SK-N-SH (cell line): ENCODE measurements around the gene CTSL. TPM values are rescaled to one million over a fixed set of nuclear protein-coding genes. Genes with fewer than 3 reads are reported as not detected.

Experiments
- CTCF ChIA-PET: fragments of 300-600, 350-600 bp; formaldehyde crosslinking; extraction: SDS; loops from one replicate; lab custom pipeline; 2021; lab: Yijun Ruan, JAX
- POLR2A ChIA-PET: fragments of 350-600 bp; sonication (Branson Sonifier 250); formaldehyde crosslinking; extraction: SDS; loops from one replicate; lab custom pipeline; 2020; ENCODE audit warnings: antibody characterized with exemption, inconsistent platforms; lab: Yijun Ruan, JAX
- DNase-seq: peaks from one replicate; pipeline ENCODE4 v3.0.0; 2012
- H2AFZ ChIP-seq: fragments of 200-600 bp; sonication (generic); 2 replicates; pipeline ENCODE4 v1.8.1; 2016; ENCODE audit warnings: antibody characterized with exemption, mild to moderate bottlenecking, low read depth
- H3F3A ChIP-seq: fragments of 200-600 bp; sonication (generic); replicated peaks from 2 replicates; pipeline ENCODE3; 2016; ENCODE audit warnings: antibody characterized with exemption, mild to moderate bottlenecking; ENCODE audit not compliant: insufficient read depth
- H3K27ac ChIP-seq, 2 experiments: fragments of 200-500 bp in 1 of 2; fragments of 200-600 bp in 1 of 2; sonication (Bioruptor generic) in 1 of 2; sonication (generic), shearing (Covaris generic) in 1 of 2; 2 replicates each; pipeline versions ENCODE4 v1.5.1 to v1.6.1; 2014 to 2016; ENCODE audit warnings: low read depth in 2 of 2, inconsistent platforms in 1 of 2, low read length in 1 of 2, mild to moderate bottlenecking in 1 of 2, mixed read lengths in 1 of 2
- H3K27me3 ChIP-seq: fragments of 200-600 bp; sonication (generic), shearing (Covaris generic); 2 replicates; pipeline ENCODE4 v1.6.1; 2016; ENCODE audit warnings: mixed run types; ENCODE audit not compliant: insufficient read depth
- H3K36me3 ChIP-seq, 2 experiments: fragments of 200-500 bp in 1 of 2; fragments of 200-600 bp in 1 of 2; sonication (Bioruptor generic) in 1 of 2; sonication (generic) in 1 of 2; replicated peaks in 1 of 2; 2 replicates each; pipeline versions ENCODE3 to v1.5.1; 2014 to 2016; ENCODE audit warnings: low read length in 1 of 2, mild to moderate bottlenecking in 1 of 2; ENCODE audit not compliant: insufficient read depth in 2 of 2, control insufficient read depth in 1 of 2
- H3K4me1 ChIP-seq, 2 experiments: fragments of 200-500 bp in 1 of 2; fragments of 200-600 bp in 1 of 2; sonication (Bioruptor generic) in 1 of 2; sonication (generic), shearing (Covaris generic) in 1 of 2; 2 replicates each; pipeline versions ENCODE4 v1.5.1 to v1.6.1; 2014 to 2016; ENCODE audit warnings: low read depth in 1 of 2, low read length in 1 of 2, mixed run types in 1 of 2; ENCODE audit not compliant: insufficient read depth in 2 of 2, control insufficient read depth in 1 of 2
- H3K4me2 ChIP-seq: fragments of 200-600 bp; sonication (generic), shearing (Covaris generic); 2 replicates; pipeline ENCODE4 v1.6.1; 2017; ENCODE audit warnings: mixed run types
- H3K4me3 ChIP-seq, 2 experiments: fragments of 200-500 bp in 1 of 2; fragments of 200-600 bp in 1 of 2; sonication (Bioruptor generic) in 1 of 2; sonication (generic), shearing (Covaris generic) in 1 of 2; 2 replicates each; pipeline versions ENCODE4 v1.5.1 to v1.8.1; 2014 to 2016; ENCODE audit warnings: low read depth in 2 of 2, inconsistent platforms in 1 of 2, low read length in 1 of 2, mild to moderate bottlenecking in 1 of 2, mixed read lengths in 1 of 2, moderate library complexity in 1 of 2
- H3K79me2 ChIP-seq: fragments of 200-600 bp; sonication (generic); 2 replicates; pipeline ENCODE4 v1.8.1; 2017; ENCODE audit warnings: mild to moderate bottlenecking; ENCODE audit not compliant: insufficient read depth
- H3K9ac ChIP-seq: fragments of 200-600 bp; sonication (generic); 2 replicates; pipeline ENCODE4 v1.6.1; 2017; ENCODE audit warnings: mixed run types
- H3K9me2 ChIP-seq: fragments of 200-600 bp; sonication (generic); 2 replicates; pipeline ENCODE4 v1.6.1; 2017; ENCODE audit warnings: mixed run types
- H3K9me3 ChIP-seq: fragments of 200-600 bp; sonication (generic); 2 replicates; pipeline ENCODE4 v1.6.1; 2017; ENCODE audit warnings: mixed run types, mild to moderate bottlenecking, moderate library complexity
- H4K20me1 ChIP-seq: fragments of 200-600 bp; sonication (generic); 2 replicates; pipeline ENCODE4 v1.6.1; 2017; ENCODE audit warnings: mild to moderate bottlenecking, mixed run types; ENCODE audit not compliant: insufficient read depth
- CHD2 ChIP-seq: fragments of 150-350 bp; IDR thresholded peaks from 2 replicates; pipeline ENCODE4 v1.6.1; 2018; ENCODE audit warnings: low read length; ENCODE audit not compliant: partially characterized antibody
- FOXJ3 ChIP-seq: sonication (generic); formaldehyde crosslinking; IDR thresholded peaks from 2 replicates; pipeline ENCODE4 v1.5.1; 2020; ENCODE audit warnings: mild to moderate bottlenecking, missing genetic modification reagents
- FOXM1 ChIP-seq: IDR thresholded peaks from 2 replicates; pipeline ENCODE4 v1.4.0; 2012; ENCODE audit warnings: low read depth, mild to moderate bottlenecking
- GABPA ChIP-seq: IDR thresholded peaks from 2 replicates; pipeline ENCODE4 v1.4.0; 2012; ENCODE audit warnings: low read depth, mild to moderate bottlenecking
- JUND ChIP-seq: IDR thresholded peaks from 2 replicates; pipeline ENCODE4 v1.4.0; 2012
- MEF2A ChIP-seq: IDR thresholded peaks from 2 replicates; pipeline ENCODE4 v1.4.0; 2012; ENCODE audit warnings: low read depth, borderline replicate concordance
- NFIC ChIP-seq: IDR thresholded peaks from 2 replicates; pipeline ENCODE4 v1.4.0; 2012; ENCODE audit warnings: borderline replicate concordance
- POLR2AphosphoS5 ChIP-seq: IDR thresholded peaks from 2 replicates; pipeline ENCODE4 v1.6.1; 2012; ENCODE audit warnings: low read depth, low read length
- RCOR1 ChIP-seq: fragments of 150-350 bp; IDR thresholded peaks from 2 replicates; pipeline ENCODE4 v1.6.1; 2017; ENCODE audit warnings: antibody characterized with exemption, low read length
- RFX5 ChIP-seq: IDR thresholded peaks from 2 replicates; pipeline ENCODE4 v1.6.1; 2012; ENCODE audit warnings: mild to moderate bottlenecking, improper control_type of control experiment, low read length
- RXRA ChIP-seq: IDR thresholded peaks from 2 replicates; pipeline ENCODE4 v1.4.0; 2012; ENCODE audit warnings: low read depth, mild to moderate bottlenecking, borderline replicate concordance
- SMC3 ChIP-seq: IDR thresholded peaks from 2 replicates; pipeline ENCODE4 v1.6.1; 2012; ENCODE audit warnings: low read depth, low read length, improper control_type of control experiment
- TCF12 ChIP-seq: IDR thresholded peaks from 2 replicates; pipeline ENCODE4 v1.4.0; 2012
- WGBS: methylation state at CpG from one replicate; pipeline ENCODE4 v1.1.6; 2017; ENCODE audit warnings: low lambda C conversion rate; 5-methylcytosine and 5-hydroxymethylcytosine counted together
- polyA plus RNA-seq, 3 experiments: library from polyadenylated mRNA; depleted of rRNA; stranded (reverse); fragments of >200 nt; gene quantifications; 2 replicates each; pipeline ENCODE4 v1.2.3, GENCODE V29; 2012
- TF ChIP-seq, protein P1 (sequence below): IDR thresholded peaks from 2 replicates; pipeline ENCODE4; 2012
- TF ChIP-seq, protein P2 (sequence below): IDR thresholded peaks from 2 replicates; pipeline ENCODE4 v1.4.0; 2012; ENCODE audit warnings: low read depth
- TF ChIP-seq, protein P3 (sequence below): fragments of 200-600 bp; sonication (generic); IDR thresholded peaks from 2 replicates; pipeline ENCODE4 v1.6.1; 2017; ENCODE audit warnings: antibody characterized with exemption, mild to moderate bottlenecking, moderate library complexity
- TF ChIP-seq, protein P4 (sequence below): fragments of 150-350 bp; IDR thresholded peaks from 2 replicates; pipeline ENCODE4 v1.6.1; 2017; ENCODE audit warnings: antibody characterized with exemption, low read length, low read depth, borderline replicate concordance
- TF ChIP-seq, protein P5 (sequence below): IDR thresholded peaks from 2 replicates; pipeline ENCODE4 v1.6.1; 2012; ENCODE audit warnings: mild to moderate bottlenecking, low read depth, low read length, moderate library complexity
- TF ChIP-seq, protein P6 (sequence below): IDR thresholded peaks from 2 replicates; pipeline ENCODE4 v1.4.0; 2012; ENCODE audit warnings: low read depth, borderline replicate concordance

The CTSL gene
- polyA plus RNA-seq, 1 of the 3 experiments (the other 2 are of a cell fraction) = 98.3 TPM

DNA sequence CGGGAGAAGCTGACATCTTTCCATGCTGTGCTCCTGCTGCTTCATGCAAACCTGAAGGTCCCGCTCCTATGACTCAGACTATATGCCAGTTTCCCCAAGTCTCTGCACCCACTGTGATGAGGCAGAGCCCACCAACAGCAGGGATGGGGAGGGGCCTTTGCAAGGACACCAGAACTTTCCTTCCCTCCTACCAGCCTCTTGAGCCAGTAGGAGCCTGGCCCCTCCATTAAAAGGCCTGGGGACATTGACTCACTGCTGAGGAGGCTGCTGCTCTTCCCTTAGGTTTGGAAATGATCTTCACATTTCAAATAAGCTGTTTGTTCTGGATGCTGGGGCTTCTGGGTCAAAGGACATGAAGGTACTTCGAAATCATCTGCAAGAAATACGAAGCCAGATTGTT is 26.1 kb upstream of the CTSL start (continued):
- TF ChIP-seq, protein P1, sequence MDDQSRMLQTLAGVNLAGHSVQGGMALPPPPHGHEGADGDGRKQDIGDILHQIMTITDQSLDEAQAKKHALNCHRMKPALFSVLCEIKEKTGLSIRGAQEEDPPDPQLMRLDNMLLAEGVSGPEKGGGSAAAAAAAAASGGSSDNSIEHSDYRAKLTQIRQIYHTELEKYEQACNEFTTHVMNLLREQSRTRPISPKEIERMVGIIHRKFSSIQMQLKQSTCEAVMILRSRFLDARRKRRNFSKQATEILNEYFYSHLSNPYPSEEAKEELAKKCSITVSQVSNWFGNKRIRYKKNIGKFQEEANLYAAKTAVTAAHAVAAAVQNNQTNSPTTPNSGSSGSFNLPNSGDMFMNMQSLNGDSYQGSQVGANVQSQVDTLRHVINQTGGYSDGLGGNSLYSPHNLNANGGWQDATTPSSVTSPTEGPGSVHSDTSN = no peak
- TF ChIP-seq RCOR1 (no peak), TCF12 (no peak), FOXM1 (no peak), MEF2A (no peak)
- TF ChIP-seq, all 33 proteins: peak for 0

DNA sequence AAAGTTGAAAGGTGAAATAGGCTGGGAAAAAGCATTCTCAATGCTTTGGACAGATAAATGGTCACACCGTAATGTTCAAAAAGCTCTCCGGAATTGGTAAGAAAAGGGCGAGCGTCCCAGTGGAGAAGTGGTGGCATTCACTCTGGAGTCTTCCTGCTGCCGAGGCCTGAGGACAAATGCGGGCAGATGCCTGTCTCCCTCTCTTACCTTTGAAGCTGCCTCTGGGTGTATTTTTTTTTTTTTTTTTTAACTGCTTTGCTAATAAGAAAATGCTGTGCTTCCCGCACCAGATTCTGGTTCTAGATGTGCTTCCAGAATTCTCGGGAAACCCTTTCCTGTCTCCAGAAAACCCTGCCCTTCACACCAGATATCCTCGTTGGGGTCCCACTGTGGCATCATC is 24.4 kb upstream of the CTSL start:
- H3K27me3 ChIP-seq = no peaks in the 10 kb centered on the region
- H3K36me3 ChIP-seq = no peaks in the 10 kb centered on the region
- H3F3A ChIP-seq = no peaks in the 10 kb centered on the region
- H4K20me1 ChIP-seq = no peaks in the 10 kb centered on the region
- no peak overlapping the region for H3K4me3 ChIP-seq
- CTCF ChIA-PET = interaction anchor here (1.0 to 2.8 kb wide), 4 partner anchors 8 to 111 kb away, joined by 3 to 10 read pairs (median 4); no protein-coding TSS in a partner anchor
- POLR2A ChIA-PET = no interaction called here
- H2AFZ ChIP-seq = no peak overlapping the region
- 86% methylated on average over 9 of the region's 9 CpGs for WGBS
- no peak overlapping the region for H3K27ac ChIP-seq
- TF ChIP-seq RFX5 = no peak
- no peak for TF ChIP-seq NFIC
- no peak for TF ChIP-seq SMC3
- TF ChIP-seq GABPA = no peak
- TF ChIP-seq POLR2AphosphoS5 = no peak
- TF ChIP-seq RXRA = no peak
- TF ChIP-seq, protein P2, sequence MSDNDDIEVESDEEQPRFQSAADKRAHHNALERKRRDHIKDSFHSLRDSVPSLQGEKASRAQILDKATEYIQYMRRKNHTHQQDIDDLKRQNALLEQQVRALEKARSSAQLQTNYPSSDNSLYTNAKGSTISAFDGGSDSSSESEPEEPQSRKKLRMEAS = no peak
- TF ChIP-seq, protein P3, sequence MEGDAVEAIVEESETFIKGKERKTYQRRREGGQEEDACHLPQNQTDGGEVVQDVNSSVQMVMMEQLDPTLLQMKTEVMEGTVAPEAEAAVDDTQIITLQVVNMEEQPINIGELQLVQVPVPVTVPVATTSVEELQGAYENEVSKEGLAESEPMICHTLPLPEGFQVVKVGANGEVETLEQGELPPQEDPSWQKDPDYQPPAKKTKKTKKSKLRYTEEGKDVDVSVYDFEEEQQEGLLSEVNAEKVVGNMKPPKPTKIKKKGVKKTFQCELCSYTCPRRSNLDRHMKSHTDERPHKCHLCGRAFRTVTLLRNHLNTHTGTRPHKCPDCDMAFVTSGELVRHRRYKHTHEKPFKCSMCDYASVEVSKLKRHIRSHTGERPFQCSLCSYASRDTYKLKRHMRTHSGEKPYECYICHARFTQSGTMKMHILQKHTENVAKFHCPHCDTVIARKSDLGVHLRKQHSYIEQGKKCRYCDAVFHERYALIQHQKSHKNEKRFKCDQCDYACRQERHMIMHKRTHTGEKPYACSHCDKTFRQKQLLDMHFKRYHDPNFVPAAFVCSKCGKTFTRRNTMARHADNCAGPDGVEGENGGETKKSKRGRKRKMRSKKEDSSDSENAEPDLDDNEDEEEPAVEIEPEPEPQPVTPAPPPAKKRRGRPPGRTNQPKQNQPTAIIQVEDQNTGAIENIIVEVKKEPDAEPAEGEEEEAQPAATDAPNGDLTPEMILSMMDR = no peak
- TF ChIP-seq CHD2 = no peak
- TF ChIP-seq, protein P4, sequence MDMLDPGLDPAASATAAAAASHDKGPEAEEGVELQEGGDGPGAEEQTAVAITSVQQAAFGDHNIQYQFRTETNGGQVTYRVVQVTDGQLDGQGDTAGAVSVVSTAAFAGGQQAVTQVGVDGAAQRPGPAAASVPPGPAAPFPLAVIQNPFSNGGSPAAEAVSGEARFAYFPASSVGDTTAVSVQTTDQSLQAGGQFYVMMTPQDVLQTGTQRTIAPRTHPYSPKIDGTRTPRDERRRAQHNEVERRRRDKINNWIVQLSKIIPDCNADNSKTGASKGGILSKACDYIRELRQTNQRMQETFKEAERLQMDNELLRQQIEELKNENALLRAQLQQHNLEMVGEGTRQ = no peak
- TF ChIP-seq FOXJ3 (CRISPR knock-in tag) = no peak
- TF ChIP-seq, protein P5, sequence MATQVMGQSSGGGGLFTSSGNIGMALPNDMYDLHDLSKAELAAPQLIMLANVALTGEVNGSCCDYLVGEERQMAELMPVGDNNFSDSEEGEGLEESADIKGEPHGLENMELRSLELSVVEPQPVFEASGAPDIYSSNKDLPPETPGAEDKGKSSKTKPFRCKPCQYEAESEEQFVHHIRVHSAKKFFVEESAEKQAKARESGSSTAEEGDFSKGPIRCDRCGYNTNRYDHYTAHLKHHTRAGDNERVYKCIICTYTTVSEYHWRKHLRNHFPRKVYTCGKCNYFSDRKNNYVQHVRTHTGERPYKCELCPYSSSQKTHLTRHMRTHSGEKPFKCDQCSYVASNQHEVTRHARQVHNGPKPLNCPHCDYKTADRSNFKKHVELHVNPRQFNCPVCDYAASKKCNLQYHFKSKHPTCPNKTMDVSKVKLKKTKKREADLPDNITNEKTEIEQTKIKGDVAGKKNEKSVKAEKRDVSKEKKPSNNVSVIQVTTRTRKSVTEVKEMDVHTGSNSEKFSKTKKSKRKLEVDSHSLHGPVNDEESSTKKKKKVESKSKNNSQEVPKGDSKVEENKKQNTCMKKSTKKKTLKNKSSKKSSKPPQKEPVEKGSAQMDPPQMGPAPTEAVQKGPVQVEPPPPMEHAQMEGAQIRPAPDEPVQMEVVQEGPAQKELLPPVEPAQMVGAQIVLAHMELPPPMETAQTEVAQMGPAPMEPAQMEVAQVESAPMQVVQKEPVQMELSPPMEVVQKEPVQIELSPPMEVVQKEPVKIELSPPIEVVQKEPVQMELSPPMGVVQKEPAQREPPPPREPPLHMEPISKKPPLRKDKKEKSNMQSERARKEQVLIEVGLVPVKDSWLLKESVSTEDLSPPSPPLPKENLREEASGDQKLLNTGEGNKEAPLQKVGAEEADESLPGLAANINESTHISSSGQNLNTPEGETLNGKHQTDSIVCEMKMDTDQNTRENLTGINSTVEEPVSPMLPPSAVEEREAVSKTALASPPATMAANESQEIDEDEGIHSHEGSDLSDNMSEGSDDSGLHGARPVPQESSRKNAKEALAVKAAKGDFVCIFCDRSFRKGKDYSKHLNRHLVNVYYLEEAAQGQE = no peak
- TF ChIP-seq JUND = no peak
- TF ChIP-seq, protein P6, sequence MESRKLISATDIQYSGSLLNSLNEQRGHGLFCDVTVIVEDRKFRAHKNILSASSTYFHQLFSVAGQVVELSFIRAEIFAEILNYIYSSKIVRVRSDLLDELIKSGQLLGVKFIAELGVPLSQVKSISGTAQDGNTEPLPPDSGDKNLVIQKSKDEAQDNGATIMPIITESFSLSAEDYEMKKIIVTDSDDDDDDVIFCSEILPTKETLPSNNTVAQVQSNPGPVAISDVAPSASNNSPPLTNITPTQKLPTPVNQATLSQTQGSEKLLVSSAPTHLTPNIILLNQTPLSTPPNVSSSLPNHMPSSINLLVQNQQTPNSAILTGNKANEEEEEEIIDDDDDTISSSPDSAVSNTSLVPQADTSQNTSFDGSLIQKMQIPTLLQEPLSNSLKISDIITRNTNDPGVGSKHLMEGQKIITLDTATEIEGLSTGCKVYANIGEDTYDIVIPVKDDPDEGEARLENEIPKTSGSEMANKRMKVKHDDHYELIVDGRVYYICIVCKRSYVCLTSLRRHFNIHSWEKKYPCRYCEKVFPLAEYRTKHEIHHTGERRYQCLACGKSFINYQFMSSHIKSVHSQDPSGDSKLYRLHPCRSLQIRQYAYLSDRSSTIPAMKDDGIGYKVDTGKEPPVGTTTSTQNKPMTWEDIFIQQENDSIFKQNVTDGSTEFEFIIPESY = no peak
- TF ChIP-seq, all 33 proteins: peak for 0
- no peaks in the 10 kb centered on the region for H3K79me2 ChIP-seq
- no peaks in the 10 kb centered on the region; a peak in 1 of 4 replicates for H3K4me1 ChIP-seq
- H3K9ac ChIP-seq = no peak overlapping the region
- DNase-seq = no peak
- no peaks in the 10 kb centered on the region for H3K9me2 ChIP-seq
- no peak overlapping the region for H3K4me2 ChIP-seq
- no peaks in the 10 kb centered on the region for H3K9me3 ChIP-seq
